HEK293 (cell line): ENCODE results near the gene MUC13.

ENCODE experiments used
- ATF2 ChIP-seq: fragments of 450-650 bp; formaldehyde crosslinking; IDR thresholded peaks from 2 replicates; pipeline ENCODE4 v1.5.1; 2016; ENCODE audit warnings: missing biosample characterization, missing genetic modification characterization, low read depth
- BCL6B ChIP-seq: fragments of 450-650 bp; formaldehyde crosslinking; IDR thresholded peaks from 2 replicates; pipeline ENCODE4 v1.5.1; 2017; ENCODE audit warnings: missing biosample characterization, missing genetic modification characterization
- GLI4 ChIP-seq: fragments of 450-650 bp; formaldehyde crosslinking; IDR thresholded peaks from 2 replicates; pipeline ENCODE4 v1.5.1; 2016; ENCODE audit warnings: missing biosample characterization, missing genetic modification characterization
- GLIS2 ChIP-seq: fragments of 450-650 bp; formaldehyde crosslinking; IDR thresholded peaks from 2 replicates; pipeline ENCODE4 v1.5.1; 2016; ENCODE audit warnings: missing biosample characterization, missing genetic modification characterization
- HOXC10 ChIP-seq: sonication (generic); formaldehyde crosslinking; IDR thresholded peaks from 2 replicates; pipeline ENCODE4 v1.8.1; 2023; ENCODE audit warnings: mild to moderate bottlenecking, missing genetic modification reagents
- IKZF3 ChIP-seq: fragments of 450-650 bp; IDR thresholded peaks from 2 replicates; pipeline ENCODE4 v1.5.0; 2018; ENCODE audit warnings: missing biosample characterization, mild to moderate bottlenecking, missing genetic modification characterization, moderate library complexity
- KLF8 ChIP-seq: fragments of 450-650 bp; formaldehyde crosslinking; IDR thresholded peaks from 2 replicates; pipeline ENCODE4 v1.5.1; 2016; ENCODE audit warnings: missing biosample characterization, missing genetic modification characterization
- MYNN ChIP-seq: fragments of 450-650 bp; formaldehyde crosslinking; IDR thresholded peaks from 2 replicates; pipeline ENCODE4 v1.5.1; 2016; ENCODE audit warnings: missing biosample characterization, missing genetic modification characterization, borderline replicate concordance
- OVOL3 ChIP-seq: fragments of 450-650 bp; formaldehyde crosslinking; IDR thresholded peaks from 2 replicates; pipeline ENCODE4 v1.5.1; 2016; ENCODE audit warnings: missing biosample characterization, missing genetic modification characterization
- PRDM2 ChIP-seq: fragments of 450-650 bp; formaldehyde crosslinking; IDR thresholded peaks from 2 replicates; pipeline ENCODE4 v1.5.1; 2016; ENCODE audit warnings: missing biosample characterization, missing genetic modification characterization, borderline replicate concordance
- REPIN1 ChIP-seq: fragments of 450-650 bp; formaldehyde crosslinking; IDR thresholded peaks from 2 replicates; pipeline ENCODE4 v1.5.1; 2017; ENCODE audit warnings: missing biosample characterization, missing genetic modification characterization, low read depth
- SCRT2 ChIP-seq: fragments of 450-650 bp; formaldehyde crosslinking; IDR thresholded peaks from 2 replicates; pipeline ENCODE4 v1.5.1; 2016; ENCODE audit warnings: missing biosample characterization, missing genetic modification characterization
- SETDB1 ChIP-seq: IDR thresholded peaks from one replicate; pipeline ENCODE4 v1.6.1; 2017; ENCODE audit warnings: mild to moderate bottlenecking, low read length, moderate library complexity, mixed read lengths; ENCODE audit not compliant: insufficient read length
- WT1 ChIP-seq: fragments of 450-650 bp; formaldehyde crosslinking; IDR thresholded peaks from 2 replicates; pipeline ENCODE4 v1.5.1; 2016; ENCODE audit warnings: missing biosample characterization, missing genetic modification characterization
- ZBTB49 ChIP-seq: fragments of 450-650 bp; formaldehyde crosslinking; IDR thresholded peaks from 2 replicates; pipeline ENCODE4 v1.5.1; 2016; ENCODE audit warnings: missing biosample characterization, missing genetic modification characterization, low read depth
- ZFP69B ChIP-seq: fragments of 450-650 bp; formaldehyde crosslinking; IDR thresholded peaks from 2 replicates; pipeline ENCODE4 v1.5.1; 2016; ENCODE audit warnings: missing biosample characterization, missing genetic modification characterization
- ZIC2 ChIP-seq: fragments of 450-650 bp; formaldehyde crosslinking; IDR thresholded peaks from 2 replicates; pipeline ENCODE4 v1.5.1; 2016; ENCODE audit warnings: missing biosample characterization, missing genetic modification characterization
- ZNF280C ChIP-seq: fragments of 450-650 bp; formaldehyde crosslinking; IDR thresholded peaks from 2 replicates; pipeline ENCODE4 v1.5.1; 2016; ENCODE audit warnings: missing biosample characterization, missing genetic modification characterization
- ZNF311 ChIP-seq: fragments of 450-650 bp; formaldehyde crosslinking; IDR thresholded peaks from 2 replicates; pipeline ENCODE4 v1.5.1; 2017; ENCODE audit warnings: missing biosample characterization, missing genetic modification characterization, borderline replicate concordance
- ZNF341 ChIP-seq: fragments of 450-650 bp; formaldehyde crosslinking; IDR thresholded peaks from 2 replicates; pipeline ENCODE4; 2016; ENCODE audit warnings: low read depth, missing biosample characterization, missing genetic modification characterization
- ZNF530 ChIP-seq: fragments of 450-650 bp; formaldehyde crosslinking; IDR thresholded peaks from 2 replicates; pipeline ENCODE4 v1.5.1; 2016; ENCODE audit warnings: low read depth, missing biosample characterization, missing genetic modification characterization
- ZNF639 ChIP-seq: fragments of 450-650 bp; formaldehyde crosslinking; IDR thresholded peaks from 2 replicates; pipeline ENCODE4 v1.5.1; 2016; ENCODE audit warnings: missing biosample characterization, missing genetic modification characterization

MUC13 gene

GRCh38 chr3:124887177-124887931 lies 47.2 kb downstream of the MUC13 start, which contains the start of gene ITGB5 (continued):
- 0 out of 2 replicates have a peak, but pooled peaks have one; percentile 25 for TF ChIP-seq ZFP69B (tag by site-specific recombination)
- TF ChIP-seq OVOL3 (tag by site-specific recombination) = no peak
- no peak for TF ChIP-seq MYNN (tag by site-specific recombination)
- TF ChIP-seq ATF2 (tag by site-specific recombination) = no peak
- no peak for TF ChIP-seq ZNF639 (tag by site-specific recombination)
- peak; percentile 44; the same call in 1 of the 2 replicates for TF ChIP-seq WT1
- TF ChIP-seq ZNF530 (tag by site-specific recombination) = no peak
- no peak for TF ChIP-seq SETDB1
- TF ChIP-seq ZBTB49 = no peak
- peak; percentile 41; the same call in 1 of the 2 replicates for TF ChIP-seq ZNF341 (tag by site-specific recombination)
- TF ChIP-seq SCRT2 = no peak
- TF ChIP-seq PRDM2 (tag by site-specific recombination) = no peak
- TF ChIP-seq KLF8 (tag by site-specific recombination) = peak; percentile 88
- TF ChIP-seq REPIN1 (tag by site-specific recombination) = 0 out of 2 replicates have a peak, but pooled peaks have one; percentile 58
- no peak for TF ChIP-seq ZNF311 (tag by site-specific recombination)
- TF ChIP-seq GLI4 (tag by site-specific recombination) = no peak
- no peak for TF ChIP-seq ZNF280C (tag by site-specific recombination)
- TF ChIP-seq GLIS2 (tag by site-specific recombination) = peak; percentile 80
- TF ChIP-seq BCL6B (tag by site-specific recombination) = no peak
- TF ChIP-seq HOXC10 (CRISPR knock-in tag) = no peak
- TF ChIP-seq IKZF3 = no peak
- TF ChIP-seq ZIC2 (tag by site-specific recombination) = peak; percentile 51
- TF ChIP-seq, all 188 proteins: peak for 54
